ENCODE measurements around the gene DKK1.

Gene DKK1

DNA sequence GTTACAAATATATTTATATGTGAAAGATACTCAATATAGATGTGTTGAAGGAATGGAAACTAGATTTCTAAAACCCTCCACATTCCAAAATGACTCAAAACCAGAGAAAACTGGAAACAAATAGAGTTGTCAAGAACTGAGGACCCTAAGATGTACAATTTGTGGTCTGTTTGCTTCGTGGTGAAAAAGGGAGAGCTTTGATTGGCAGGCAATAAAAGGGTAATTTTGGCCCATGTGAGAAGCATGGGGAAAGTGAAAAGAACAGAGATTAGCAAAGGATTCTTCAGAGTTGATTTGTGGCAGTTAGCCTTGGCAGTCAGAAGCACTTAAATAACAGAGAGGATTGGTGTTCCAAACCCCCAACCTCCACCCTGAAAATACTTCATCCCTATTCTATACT, 37.1 kb upstream of the DKK1 start:
- TF ChIP-seq, protein P1, sequence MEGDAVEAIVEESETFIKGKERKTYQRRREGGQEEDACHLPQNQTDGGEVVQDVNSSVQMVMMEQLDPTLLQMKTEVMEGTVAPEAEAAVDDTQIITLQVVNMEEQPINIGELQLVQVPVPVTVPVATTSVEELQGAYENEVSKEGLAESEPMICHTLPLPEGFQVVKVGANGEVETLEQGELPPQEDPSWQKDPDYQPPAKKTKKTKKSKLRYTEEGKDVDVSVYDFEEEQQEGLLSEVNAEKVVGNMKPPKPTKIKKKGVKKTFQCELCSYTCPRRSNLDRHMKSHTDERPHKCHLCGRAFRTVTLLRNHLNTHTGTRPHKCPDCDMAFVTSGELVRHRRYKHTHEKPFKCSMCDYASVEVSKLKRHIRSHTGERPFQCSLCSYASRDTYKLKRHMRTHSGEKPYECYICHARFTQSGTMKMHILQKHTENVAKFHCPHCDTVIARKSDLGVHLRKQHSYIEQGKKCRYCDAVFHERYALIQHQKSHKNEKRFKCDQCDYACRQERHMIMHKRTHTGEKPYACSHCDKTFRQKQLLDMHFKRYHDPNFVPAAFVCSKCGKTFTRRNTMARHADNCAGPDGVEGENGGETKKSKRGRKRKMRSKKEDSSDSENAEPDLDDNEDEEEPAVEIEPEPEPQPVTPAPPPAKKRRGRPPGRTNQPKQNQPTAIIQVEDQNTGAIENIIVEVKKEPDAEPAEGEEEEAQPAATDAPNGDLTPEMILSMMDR (IDR thresholded peaks at IDR 0.05; ENCODE audit: low read depth, low read length) = no peak
- DNase-seq (ENCODE audit: extremely low read depth, low read depth) = no peak

DNA sequence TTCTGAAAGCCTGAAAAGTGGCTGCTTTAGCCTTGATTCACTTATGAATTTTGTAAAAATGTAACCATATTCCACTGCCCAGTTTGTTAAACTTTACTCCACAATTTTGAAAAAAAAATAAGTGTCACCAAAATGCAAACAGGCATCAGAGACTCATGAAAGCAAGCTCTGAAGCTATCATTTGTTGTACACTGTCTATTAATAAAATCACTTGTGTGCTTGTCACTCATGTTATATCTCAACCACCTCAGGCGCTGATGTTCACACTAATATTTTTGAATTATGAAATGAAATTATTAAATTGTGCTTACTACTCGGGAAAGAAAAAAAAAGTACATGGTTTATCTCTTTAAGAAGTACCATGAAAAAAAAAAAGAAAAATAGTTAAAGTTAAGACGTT, 34.5 kb upstream of the DKK1 start:
- no peak for DNase-seq (ENCODE audit: extremely low read depth, low read depth)
- TF ChIP-seq, protein P1 (IDR thresholded peaks at IDR 0.05; ENCODE audit: low read depth, low read length) = no peak

GRCh38 chr10:52280051-52280450, 34.0 kb upstream of the DKK1 start:
- peak; percentile 8 for DNase-seq (ENCODE audit: extremely low read depth, low read depth)
- TF ChIP-seq, protein P1 (IDR thresholded peaks at IDR 0.05; ENCODE audit: low read depth, low read length) = no peak

DNA sequence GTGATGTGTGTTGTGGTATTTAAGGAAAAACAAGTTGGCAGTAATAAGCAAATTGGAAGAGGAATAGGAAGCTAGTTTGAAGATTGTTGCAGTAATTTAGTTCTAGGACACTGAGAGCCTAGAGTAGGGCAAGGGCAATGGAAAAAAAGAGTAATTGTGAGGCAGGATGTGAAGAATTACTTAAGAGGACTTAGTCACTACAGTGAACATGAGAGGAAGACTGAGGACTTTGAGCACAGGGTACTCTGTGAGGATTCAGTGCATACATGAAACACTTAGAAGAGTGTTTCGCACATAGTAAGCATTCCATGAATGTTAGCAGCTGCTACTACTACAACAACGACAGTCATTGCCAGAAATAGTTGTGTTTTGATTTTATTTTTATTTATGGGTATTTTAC, 30.9 kb upstream of the DKK1 start:
- no peak for DNase-seq (ENCODE audit: extremely low read depth, low read depth)
- TF ChIP-seq, protein P1 (IDR thresholded peaks at IDR 0.05; ENCODE audit: low read depth, low read length) = no peak

DNA sequence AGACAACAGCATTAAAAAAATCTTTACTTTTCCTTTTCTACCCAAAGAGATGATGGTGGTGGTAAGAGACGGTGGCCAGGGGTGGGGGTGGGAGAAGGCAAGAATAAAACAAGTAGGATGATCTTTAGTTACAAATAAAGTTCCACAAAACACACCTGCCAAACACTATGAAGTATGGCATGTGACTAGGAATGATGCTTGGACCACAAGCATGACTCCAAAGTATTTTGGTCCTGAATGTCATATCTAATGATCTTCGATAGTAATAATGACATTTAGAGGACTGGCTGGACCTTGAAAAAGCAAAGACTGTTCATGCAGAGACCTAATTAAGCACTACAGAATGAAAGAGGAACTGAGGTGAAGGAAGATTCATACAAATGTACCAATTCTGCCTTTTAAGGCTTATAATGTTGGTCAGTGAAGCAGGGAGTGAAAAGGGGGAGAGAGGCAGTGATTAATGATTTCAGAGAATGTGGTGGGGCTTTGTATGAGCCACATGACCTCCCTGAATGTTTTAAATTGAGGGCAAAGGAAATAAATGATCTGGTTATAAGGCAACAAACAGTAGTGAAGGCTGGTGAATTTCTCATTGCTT, 29.6 kb upstream of the DKK1 start:
- DNase-seq (ENCODE audit: extremely low read depth, low read depth) = no peak
- TF ChIP-seq, protein P1 (IDR thresholded peaks at IDR 0.05; ENCODE audit: low read depth, low read length) = no peak

- TF ChIP-seq, protein P1 (IDR thresholded peaks at IDR 0.05; ENCODE audit: low read depth, low read length) = no peak
- no peak for DNase-seq (ENCODE audit: extremely low read depth, low read depth)
These were observed 26.2 kb upstream of the DKK1 start for GRCh38 chr10:52287866-52288265.

DNA sequence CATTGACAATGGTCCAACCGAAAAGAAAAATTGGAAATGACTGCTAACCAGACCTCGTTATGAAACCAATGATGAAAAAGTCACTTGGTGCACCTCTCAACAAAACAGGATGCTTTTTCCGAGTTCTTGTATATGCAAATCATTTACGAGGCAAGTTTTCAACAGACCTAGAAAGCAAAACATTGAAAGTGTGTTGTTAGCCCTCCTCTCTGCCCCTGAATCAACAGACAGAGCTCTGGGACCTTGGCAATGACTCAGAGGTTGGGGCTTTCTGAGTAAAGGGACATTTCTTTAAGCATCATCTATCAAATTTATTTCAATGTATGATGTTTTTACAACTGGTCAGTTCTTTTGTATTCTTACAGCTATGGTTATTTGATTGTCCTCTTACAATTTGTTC, 16.3 kb upstream of the DKK1 start:
- TF ChIP-seq, protein P1 (IDR thresholded peaks at IDR 0.05; ENCODE audit: low read depth, low read length) = no peak
- no peak for DNase-seq (ENCODE audit: extremely low read depth, low read depth)
